ENCODE measurements around the gene BTRC. TPM values are rescaled to one million over a fixed set of nuclear protein-coding genes. Genes with fewer than 3 reads are reported as not detected.

The BTRC gene
- total and polyA plus RNA-seq, 2 donors (not counting 3 experiments of a cell fraction or from before 2014, with no cell fraction given): 11.6 to 18.5 TPM

GRCh38 chr10:101330231-101330630 lies 23.7 kb upstream of the BTRC start:
- Histone ChIP-seq H4K20me1 (replicated peaks; ENCODE audit: control insufficient read depth, extremely low read depth, insufficient read depth, low read length) (no peaks in the 10 kb centered on the region), H3K4me3 (replicated peaks in 1 of 3; ENCODE audit: insufficient read depth in 1 of 3, low read depth in 1 of 3, low read length in 3 of 3) (no peak overlapping the region), H3K27me3 (ENCODE audit: control insufficient read depth in 2 of 2, insufficient read depth in 2 of 2, low read length in 2 of 2) (peaks cover 14 to 22% of the 10 kb centered on the region in 2 experiments), H3K9ac (replicated peaks; ENCODE audit: extremely low read depth, insufficient read depth, low read length) (no peak overlapping the region), H3K36me3 (ENCODE audit: control insufficient read depth in 2 of 2, extremely low read depth in 1 of 2, insufficient read depth in 2 of 2, low read length in 2 of 2) (no peaks in the 10 kb centered on the region), H3K9me1 (replicated peaks; ENCODE audit: control insufficient read depth, extremely low read depth, insufficient read depth, low read length) (no peaks in the 10 kb centered on the region), H2AFZ (ENCODE audit: low read depth, low read length) (no peak overlapping the region), H3K4me1 (ENCODE audit: control insufficient read depth, extremely low read depth, insufficient read depth, low read length) (no peaks in the 10 kb centered on the region), H3K79me2 (ENCODE audit: control insufficient read depth, insufficient read depth, low read length) (no peaks in the 10 kb centered on the region), H3K9me3 (replicated peaks; ENCODE audit: control insufficient read depth, insufficient read depth, low read length) (no peaks in the 10 kb centered on the region), H3K4me2 (ENCODE audit: insufficient read depth, low read length) (no peak overlapping the region), H3K27ac (ENCODE audit: insufficient read depth, low read depth, low read length) (no peak overlapping the region)
- TF ChIP-seq CTCF (IDR thresholded peaks at IDR 0.05; ENCODE audit: extremely low read depth in 1 of 2, insufficient read depth in 1 of 2, low read depth in 1 of 2, low read length in 2 of 2): no peak
- TF ChIP-seq FOS (IDR thresholded peaks at IDR 0.05; ENCODE audit: borderline replicate concordance, insufficient read depth, low read length): no peak
- TF ChIP-seq EZH2 (IDR thresholded peaks at IDR 0.05; ENCODE audit: borderline replicate concordance, low read depth, low read length, severe bottlenecking): no peak
- TF ChIP-seq POLR2AphosphoS5 (IDR thresholded peaks at IDR 0.05; ENCODE audit: insufficient read depth, low read depth, low read length): no peak
- no peak for TF ChIP-seq MYC (IDR thresholded peaks at IDR 0.05; ENCODE audit: low read depth, low read length)
- TF ChIP-seq JUN (IDR thresholded peaks at IDR 0.05; ENCODE audit: borderline replicate concordance, insufficient read depth, insufficient read length, low read depth): no peak
- no peak for TF ChIP-seq MAX (IDR thresholded peaks at IDR 0.05; ENCODE audit: insufficient read depth, insufficient read length)
- no peak for TF ChIP-seq POLR2A (IDR thresholded peaks at IDR 0.05; ENCODE audit: low read depth, low read length)
- no peak for TF ChIP-seq GATA2 (IDR thresholded peaks at IDR 0.05; ENCODE audit: insufficient read depth, insufficient read length, low read depth, low read length)
- no peak for FAIRE-seq
- BruUV-seq (replicated peaks): no TSS peak
- dilution Hi-C loops (cut with MboI; ENCODE audit: extremely low pct_ligation_motif_present, low sequenced_read_pairs) (no loop called here), intact Hi-C loops (cut with micrococcal nuclease) (no loop called here)
- CTCF ChIA-PET: interaction anchor here (0.8 to 1.1 kb wide), 3 partner anchors 13 to 137 kb away, joined by 3 read pairs; no protein-coding TSS in a partner anchor
- DNase-seq (ENCODE audit: low read depth, low spot score): no peak
- POLR2A ChIA-PET: no interaction called here
